Endothelial cell of hepatic sinusoid (primary cell): ENCODE measurements around the gene TMCO4.
"Not testable (repeated sequence)": the region's sequence is repeated elsewhere in the genome, so short reads cannot be mapped to it uniquely, and the experiment has no call there.

Experiments used
- in situ Hi-C: cut with HindIII; loops from 2 replicates; pipeline ENCODE4 v1.10.0; 2017; ENCODE audit warnings: low sequenced_read_pairs

Gene TMCO4

GRCh38 chr1:19799230-19800075 is at the start of gene TMCO4:
TSS of gene TMCO4 (minus strand) at chr1:19799916. CDS start at chr1:19780758, 19,158 bp downstream.
- in situ Hi-C loops: no loop called here

- in situ Hi-C loops: not testable (repeated sequence)
Measured at GRCh38 chr1:19849307-19849706, 49.6 kb upstream of the TMCO4 start.

- in situ Hi-C loops: not testable (repeated sequence)
Measured at GRCh38 chr1:19847334-19847733, 47.6 kb upstream of the TMCO4 start.

GRCh38 chr1:19846338-19846737 is 46.6 kb upstream of the TMCO4 start:
- in situ Hi-C loops: no loop called here

- in situ Hi-C loops: no loop called here
Measured at GRCh38 chr1:19845555-19845954, 45.8 kb upstream of the TMCO4 start.

- in situ Hi-C loops: no loop called here
Measured at GRCh38 chr1:19844731-19845495, 45.2 kb upstream of the TMCO4 start.

- in situ Hi-C loops: no loop called here
Measured at GRCh38 chr1:19840228-19840627, 40.5 kb upstream of the TMCO4 start.

- in situ Hi-C loops: no loop called here
Measured at GRCh38 chr1:19837866-19838265, 38.1 kb upstream of the TMCO4 start.

- in situ Hi-C loops: no loop called here
Measured at GRCh38 chr1:19835578-19835977, 35.9 kb upstream of the TMCO4 start.

- in situ Hi-C loops: no loop called here
Measured at GRCh38 chr1:19831441-19831840, 31.7 kb upstream of the TMCO4 start.

- in situ Hi-C loops: no loop called here
Measured at GRCh38 chr1:19828546-19828945, 28.8 kb upstream of the TMCO4 start.

GRCh38 chr1:19825298-19825697 is 25.6 kb upstream of the TMCO4 start:
- in situ Hi-C loops: no loop called here

GRCh38 chr1:19824541-19824940 is 24.8 kb upstream of the TMCO4 start:
- in situ Hi-C loops: no loop called here

- in situ Hi-C loops: no loop called here
Measured at GRCh38 chr1:19824036-19824435, 24.3 kb upstream of the TMCO4 start.

GRCh38 chr1:19819701-19820100 is 20.0 kb upstream of the TMCO4 start:
- in situ Hi-C loops: loop anchor here (5.0 kb wide), 1 partner anchor 33 kb away; no protein-coding TSS in a partner anchor

GRCh38 chr1:19818324-19818723 is 18.6 kb upstream of the TMCO4 start:
- in situ Hi-C loops: loop anchor here (5.0 kb wide), 1 partner anchor 34 kb away; no protein-coding TSS in a partner anchor

GRCh38 chr1:19817160-19817559 is 17.4 kb upstream of the TMCO4 start:
- in situ Hi-C loops: loop anchor here (5.0 kb wide), 1 partner anchor 35 kb away; no protein-coding TSS in a partner anchor

GRCh38 chr1:19816737-19817086 is 17.0 kb upstream of the TMCO4 start:
- in situ Hi-C loops: loop anchor here (5.0 kb wide), 1 partner anchor 36 kb away; no protein-coding TSS in a partner anchor

- in situ Hi-C loops: loop anchor here (5.0 kb wide), 1 partner anchor 36 kb away; no protein-coding TSS in a partner anchor
Measured at GRCh38 chr1:19815801-19816736, 16.4 kb upstream of the TMCO4 start.

GRCh38 chr1:19814681-19815503 is 15.2 kb upstream of the TMCO4 start, which contains the start of gene RNF186:
TSS of gene RNF186 (minus strand) at chr1:19815283. CDS start at chr1:19815101, 182 bp downstream.
- in situ Hi-C loops: loop anchor here (5.0 kb wide), 1 partner anchor 37 kb away; no protein-coding TSS in a partner anchor
